ENCODE measurements around the gene SMPDL3A.

The SMPDL3A gene

GRCh38 chr6:122783401-122783800, 5.7 kb upstream of the SMPDL3A start:
- H3K9me2 ChIP-seq (replicated peaks; ENCODE audit: insufficient read depth, low read length): no peaks in the 10 kb centered on the region
- H3K4me1 ChIP-seq (ENCODE audit: low read length): no peaks in the 10 kb centered on the region
- TF ChIP-seq, protein P1, sequence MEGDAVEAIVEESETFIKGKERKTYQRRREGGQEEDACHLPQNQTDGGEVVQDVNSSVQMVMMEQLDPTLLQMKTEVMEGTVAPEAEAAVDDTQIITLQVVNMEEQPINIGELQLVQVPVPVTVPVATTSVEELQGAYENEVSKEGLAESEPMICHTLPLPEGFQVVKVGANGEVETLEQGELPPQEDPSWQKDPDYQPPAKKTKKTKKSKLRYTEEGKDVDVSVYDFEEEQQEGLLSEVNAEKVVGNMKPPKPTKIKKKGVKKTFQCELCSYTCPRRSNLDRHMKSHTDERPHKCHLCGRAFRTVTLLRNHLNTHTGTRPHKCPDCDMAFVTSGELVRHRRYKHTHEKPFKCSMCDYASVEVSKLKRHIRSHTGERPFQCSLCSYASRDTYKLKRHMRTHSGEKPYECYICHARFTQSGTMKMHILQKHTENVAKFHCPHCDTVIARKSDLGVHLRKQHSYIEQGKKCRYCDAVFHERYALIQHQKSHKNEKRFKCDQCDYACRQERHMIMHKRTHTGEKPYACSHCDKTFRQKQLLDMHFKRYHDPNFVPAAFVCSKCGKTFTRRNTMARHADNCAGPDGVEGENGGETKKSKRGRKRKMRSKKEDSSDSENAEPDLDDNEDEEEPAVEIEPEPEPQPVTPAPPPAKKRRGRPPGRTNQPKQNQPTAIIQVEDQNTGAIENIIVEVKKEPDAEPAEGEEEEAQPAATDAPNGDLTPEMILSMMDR (IDR thresholded peaks at IDR 0.05; ENCODE audit: low read length): no peak
- no peak for TF ChIP-seq EZH2phosphoT487 (IDR thresholded peaks at IDR 0.05; ENCODE audit: low read length)
- TF ChIP-seq EZH2 (optimal IDR thresholded peaks at IDR 0.05; ENCODE audit: low read depth, low read length): no peak
- H3K9me3 ChIP-seq (replicated peaks; ENCODE audit: insufficient read depth, low read length): no peaks in the 10 kb centered on the region
- H3F3A ChIP-seq (ENCODE audit: insufficient read depth, low read length): no peaks in the 10 kb centered on the region
- H2AFZ ChIP-seq (ENCODE audit: low read length): no peak overlapping the region
- no peak overlapping the region for H3K9ac ChIP-seq (ENCODE audit: low read length)
- H3K79me2 ChIP-seq (ENCODE audit: low read length): no peaks in the 10 kb centered on the region
- H3K4me3 ChIP-seq (ENCODE audit: low read length): no peak overlapping the region
- no peaks in the 10 kb centered on the region for H4K20me1 ChIP-seq (ENCODE audit: insufficient read depth, low read length)
- no peaks in the 10 kb centered on the region for H3K27me3 ChIP-seq (replicated peaks; ENCODE audit: insufficient read depth, low read length)
- DNase-seq: no peak
- H3K27ac ChIP-seq (ENCODE audit: low read length): no peak overlapping the region
- H3K36me3 ChIP-seq (replicated peaks; ENCODE audit: insufficient read depth, low read length): no peaks in the 10 kb centered on the region
- no peak overlapping the region for H3K4me2 ChIP-seq (ENCODE audit: low read depth, low read length)

GRCh38 chr6:122785891-122786290, 3.2 kb upstream of the SMPDL3A start:
- TF ChIP-seq, protein P1 (IDR thresholded peaks at IDR 0.05; ENCODE audit: low read length): no peak
- no peak for TF ChIP-seq EZH2 (optimal IDR thresholded peaks at IDR 0.05; ENCODE audit: low read depth, low read length)
- no peak for TF ChIP-seq EZH2phosphoT487 (IDR thresholded peaks at IDR 0.05; ENCODE audit: low read length)
- no peaks in the 10 kb centered on the region for H3K79me2 ChIP-seq (ENCODE audit: low read length)

GRCh38 chr6:122787721-122788120, 1.3 kb upstream of the SMPDL3A start:
- H3F3A ChIP-seq (ENCODE audit: insufficient read depth, low read length): peaks cover 14% of the 10 kb centered on the region
- no peaks in the 10 kb centered on the region for H4K20me1 ChIP-seq (ENCODE audit: insufficient read depth, low read length)
- no peak overlapping the region for H3K4me3 ChIP-seq (ENCODE audit: low read length)
- no peaks in the 10 kb centered on the region for H3K9me3 ChIP-seq (replicated peaks; ENCODE audit: insufficient read depth, low read length)
- no peak overlapping the region for H3K27ac ChIP-seq (ENCODE audit: low read length)
- H3K4me1 ChIP-seq (ENCODE audit: low read length): peaks cover 5% of the 10 kb centered on the region
- TF ChIP-seq, protein P1 (IDR thresholded peaks at IDR 0.05; ENCODE audit: low read length): no peak
- no peak for TF ChIP-seq EZH2phosphoT487 (IDR thresholded peaks at IDR 0.05; ENCODE audit: low read length)
- TF ChIP-seq EZH2 (optimal IDR thresholded peaks at IDR 0.05; ENCODE audit: low read depth, low read length): no peak
- H3K79me2 ChIP-seq (ENCODE audit: low read length): peaks cover 10% of the 10 kb centered on the region
- no peak overlapping the region for H3K4me2 ChIP-seq (ENCODE audit: low read depth, low read length)
- DNase-seq: no peak
- H2AFZ ChIP-seq (ENCODE audit: low read length): no peak overlapping the region
- no peak overlapping the region for H3K9ac ChIP-seq (ENCODE audit: low read length)
- H3K36me3 ChIP-seq (replicated peaks; ENCODE audit: insufficient read depth, low read length): no peaks in the 10 kb centered on the region
- H3K9me2 ChIP-seq (replicated peaks; ENCODE audit: insufficient read depth, low read length): no peaks in the 10 kb centered on the region
- H3K27me3 ChIP-seq (replicated peaks; ENCODE audit: insufficient read depth, low read length): no peaks in the 10 kb centered on the region

More at GRCh38 chr6:122785891-122786290, 3.2 kb upstream of the SMPDL3A start:
- DNase-seq: no peak
- Histone ChIP-seq H3K9me2 (replicated peaks; ENCODE audit: insufficient read depth, low read length) (no peaks in the 10 kb centered on the region), H3F3A (ENCODE audit: insufficient read depth, low read length) (peaks cover 14% of the 10 kb centered on the region), H3K27me3 (replicated peaks; ENCODE audit: insufficient read depth, low read length) (no peaks in the 10 kb centered on the region), H3K9me3 (replicated peaks; ENCODE audit: insufficient read depth, low read length) (no peaks in the 10 kb centered on the region), H3K4me1 (ENCODE audit: low read length) (peaks cover under 1% of the 10 kb centered on the region), H3K4me2 (ENCODE audit: low read depth, low read length) (no peak overlapping the region), H3K9ac (ENCODE audit: low read length) (no peak overlapping the region), H3K27ac (ENCODE audit: low read length) (no peak overlapping the region), H4K20me1 (ENCODE audit: insufficient read depth, low read length) (no peaks in the 10 kb centered on the region), H2AFZ (ENCODE audit: low read length) (no peak overlapping the region), H3K36me3 (replicated peaks; ENCODE audit: insufficient read depth, low read length) (no peaks in the 10 kb centered on the region), H3K4me3 (ENCODE audit: low read length) (no peak overlapping the region)
